IgD-negative memory B cell (primary cell): ENCODE measurements around the gene GLYAT. TPM values are rescaled to one million over a fixed set of nuclear protein-coding genes. Genes with fewer than 3 reads are reported as not detected.

Source experiments
- H3K27ac Mint-ChIP-seq, 3 donors: one replicate each; pipeline ENCODE4 v1.8.0; 2020 to 2022; ENCODE audit warnings: mild to moderate bottlenecking in 3 of 3, mixed read lengths in 3 of 3, moderate library complexity in 1 of 3
- H3K27me3 Mint-ChIP-seq: one replicate; pipeline ENCODE4 v1.8.0; 2021; ENCODE audit warnings: mixed read lengths
- H3K36me3 Mint-ChIP-seq: one replicate; pipeline ENCODE4 v1.8.0; 2020; ENCODE audit warnings: mild to moderate bottlenecking, mixed read lengths
- H3K4me1 Mint-ChIP-seq, 3 donors: one replicate each; pipeline ENCODE4 v1.8.0; 2020 to 2022; ENCODE audit warnings: mixed read lengths in 3 of 3, mild to moderate bottlenecking in 1 of 3
- H3K4me3 Mint-ChIP-seq, 4 donors: one replicate each; pipeline ENCODE4 v1.8.0; 2020 to 2022; ENCODE audit warnings: mild to moderate bottlenecking in 4 of 4, mixed read lengths in 4 of 4, moderate library complexity in 3 of 4
- H3K9me3 Mint-ChIP-seq, 3 donors: one replicate each; pipeline ENCODE4 v1.8.0; 2020 to 2021; ENCODE audit warnings: mixed read lengths in 3 of 3, mild to moderate bottlenecking in 1 of 3
- polyA plus RNA-seq: library from polyadenylated mRNA; unstranded; fragments of 300-500 nt; fragmentation: Illumina TruSeq; gene quantifications from one replicate; pipeline ENCODE4 v1.2.3, GENCODE V29; 2021

Gene GLYAT, protein sequence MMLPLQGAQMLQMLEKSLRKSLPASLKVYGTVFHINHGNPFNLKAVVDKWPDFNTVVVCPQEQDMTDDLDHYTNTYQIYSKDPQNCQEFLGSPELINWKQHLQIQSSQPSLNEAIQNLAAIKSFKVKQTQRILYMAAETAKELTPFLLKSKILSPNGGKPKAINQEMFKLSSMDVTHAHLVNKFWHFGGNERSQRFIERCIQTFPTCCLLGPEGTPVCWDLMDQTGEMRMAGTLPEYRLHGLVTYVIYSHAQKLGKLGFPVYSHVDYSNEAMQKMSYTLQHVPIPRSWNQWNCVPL
- polyA plus RNA-seq: not detected

DNA sequence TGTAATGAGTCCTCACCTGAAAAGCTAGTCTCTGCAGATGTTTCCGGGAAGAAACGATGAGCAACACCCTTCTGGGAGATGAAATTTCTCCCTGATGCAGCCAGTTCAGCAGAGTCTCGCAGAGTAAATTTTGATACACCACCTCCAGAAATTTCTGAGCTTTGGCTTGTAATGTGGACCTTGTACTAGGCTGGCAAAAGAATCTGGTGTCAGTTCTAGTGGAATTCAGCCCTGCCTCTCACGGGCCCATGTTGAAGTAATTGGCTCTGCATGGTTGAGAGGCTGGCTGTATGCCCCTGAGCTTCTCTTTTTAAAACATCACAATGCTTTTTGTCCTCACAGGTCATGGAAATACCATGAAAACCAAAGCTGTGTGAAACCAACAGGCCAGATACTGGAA is at the start of gene GLYAT:
Gene GLYAT, minus strand, starts transcription at position 125 of the 400 bp plus-strand sequence. CDS start 7,447 bp downstream, outside the sequence.
- Mint-ChIP-seq H3K4me1 (peaks cover under 1 to 10% (median 7%) of the 10 kb centered on the region in 3 donors), H3K27me3 (peaks cover 5% of the 10 kb centered on the region), H3K36me3 (peaks cover 1% of the 10 kb centered on the region), H3K4me3 (no peak within 1 kb of the TSS), H3K27ac (no peak within 1 kb of the TSS), H3K9me3 (peaks cover 0 to 1% (median 0%) of the 10 kb centered on the region in 3 donors)

DNA sequence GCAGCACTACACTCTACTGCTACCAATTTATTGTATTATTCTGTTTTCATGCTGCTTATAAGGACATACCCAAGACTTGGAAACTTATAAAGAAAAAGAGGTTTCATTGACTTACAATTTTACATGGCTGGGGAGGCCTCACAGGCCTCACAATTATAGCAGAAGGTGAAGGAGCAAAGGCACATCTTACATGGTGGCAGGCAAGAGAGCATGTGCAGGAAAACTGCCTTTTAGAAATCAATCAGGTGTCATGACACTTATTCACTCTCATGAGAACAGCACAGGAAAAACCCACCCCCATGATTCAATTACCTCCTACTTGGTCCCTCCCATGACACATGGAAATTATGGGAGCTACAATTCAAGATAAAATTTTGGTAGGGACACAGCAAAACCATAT is 49.6 kb upstream of the GLYAT start:
- Mint-ChIP-seq H3K36me3 (no peaks in the 10 kb centered on the region), H3K27ac (no peak overlapping the region), H3K4me3 (no peak overlapping the region), H3K4me1 (no peaks in the 10 kb centered on the region), H3K27me3 (no peaks in the 10 kb centered on the region), H3K9me3 (peaks cover 0 to 3% (median 0%) of the 10 kb centered on the region in 3 donors)

DNA sequence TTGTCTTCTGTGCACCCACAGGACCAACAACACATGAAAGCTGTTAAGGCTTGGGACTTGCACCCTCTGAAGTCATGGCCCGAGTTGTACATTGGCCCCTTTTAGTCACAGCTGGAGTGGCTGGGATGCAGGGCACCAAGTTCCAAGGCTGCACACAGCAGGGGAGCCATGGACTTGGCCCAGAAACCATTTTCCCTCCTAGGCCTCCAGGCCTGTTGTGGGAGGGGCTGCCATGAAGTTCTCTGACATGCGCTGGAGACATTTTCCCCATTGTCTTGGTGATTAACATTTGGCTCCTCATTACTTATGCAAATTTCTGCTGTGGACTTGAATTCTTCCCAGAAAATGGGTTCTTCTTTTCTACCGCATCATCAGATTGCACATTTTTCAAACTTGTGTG is 48.8 kb upstream of the GLYAT start:
- no peak overlapping the region for H3K4me3 Mint-ChIP-seq
- H3K36me3 Mint-ChIP-seq: no peaks in the 10 kb centered on the region

DNA sequence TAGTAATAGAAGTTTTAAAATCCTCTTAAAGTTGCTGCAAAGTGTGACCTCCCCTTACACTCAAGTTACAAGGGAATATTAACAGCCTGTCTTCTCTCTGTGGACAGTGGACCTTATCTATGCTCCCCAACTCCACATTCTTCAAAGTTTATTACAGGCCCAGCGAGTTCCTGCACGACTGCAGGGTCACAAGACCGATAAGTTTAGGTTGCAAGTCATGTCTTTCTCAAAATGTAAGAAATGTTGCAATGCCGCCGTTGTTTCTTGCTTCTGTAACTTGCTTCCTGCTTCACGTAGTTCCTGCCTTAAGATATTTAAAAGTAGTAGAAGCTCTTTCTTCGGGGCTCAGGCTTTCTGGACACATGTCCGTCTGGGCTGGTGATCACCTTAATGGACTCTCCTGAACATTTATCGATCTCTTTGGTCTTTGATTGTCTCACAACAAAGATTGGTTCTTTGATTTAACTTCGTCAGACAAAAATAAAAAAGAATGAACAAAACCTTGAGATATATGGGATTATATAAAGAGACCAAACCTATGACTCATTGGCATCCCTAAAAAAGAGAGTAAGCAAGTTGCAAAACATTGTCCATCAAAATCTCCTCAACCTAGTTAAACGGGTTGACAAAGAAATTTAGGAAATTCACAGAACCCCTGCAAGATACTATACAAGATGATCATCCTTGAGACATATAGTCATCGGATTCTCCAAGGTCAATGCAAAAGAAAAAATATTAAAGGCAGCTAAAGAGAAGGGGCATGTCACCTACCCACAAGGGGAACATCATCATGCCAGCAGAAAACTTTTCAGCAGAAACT is 45.4 kb upstream of the GLYAT start:
- Mint-ChIP-seq H3K27me3 (peaks cover 2% of the 10 kb centered on the region), H3K4me3 (no peak overlapping the region), H3K27ac (no peak overlapping the region), H3K36me3 (peaks cover 2% of the 10 kb centered on the region), H3K9me3 (peaks cover 0 to 3% (median 0%) of the 10 kb centered on the region in 3 donors), H3K4me1 (no peaks in the 10 kb centered on the region)

More for the DNA sequence above, 48.8 kb upstream of the GLYAT start:
- Mint-ChIP-seq H3K27me3 (no peaks in the 10 kb centered on the region), H3K9me3 (peaks cover 0 to 3% (median 0%) of the 10 kb centered on the region in 3 donors), H3K4me1 (no peaks in the 10 kb centered on the region), H3K27ac (no peak overlapping the region)

DNA sequence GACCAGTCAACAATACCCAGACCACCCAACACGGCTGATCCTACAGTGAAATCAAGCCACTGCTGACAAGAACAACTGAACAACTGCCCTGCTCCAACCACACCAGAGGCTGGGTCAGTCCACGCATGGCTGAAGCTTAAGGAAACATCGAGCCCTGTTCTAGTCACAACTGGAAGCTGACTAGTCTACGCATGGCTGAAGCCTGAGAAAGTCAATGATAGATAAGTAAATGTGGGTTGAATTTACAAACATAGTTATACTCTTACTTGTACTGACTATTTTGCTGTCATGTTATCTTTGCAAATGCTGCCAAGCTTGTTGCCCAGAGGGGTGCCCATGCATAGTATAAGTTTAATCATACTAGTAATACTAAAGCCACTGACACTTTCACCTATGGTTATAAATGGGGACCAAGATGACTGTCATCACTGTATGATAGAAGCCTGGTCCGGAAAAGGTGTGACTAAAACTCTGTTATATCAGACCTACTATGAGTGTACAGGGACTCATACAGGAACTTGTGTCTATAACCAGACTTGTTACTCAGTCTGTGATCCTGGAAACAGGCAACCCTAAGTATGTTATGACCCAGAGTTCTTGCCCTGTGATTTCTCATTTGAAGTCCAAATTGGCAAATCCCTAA is 43.4 kb upstream of the GLYAT start:
- Mint-ChIP-seq H3K4me3 (no peak overlapping the region), H3K9me3 (no peaks in the 10 kb centered on the region), H3K27me3 (peaks cover 3% of the 10 kb centered on the region), H3K27ac (no peak overlapping the region), H3K36me3 (peaks cover 2% of the 10 kb centered on the region), H3K4me1 (peaks cover 0 to 5% (median 0%) of the 10 kb centered on the region in 3 donors)

DNA sequence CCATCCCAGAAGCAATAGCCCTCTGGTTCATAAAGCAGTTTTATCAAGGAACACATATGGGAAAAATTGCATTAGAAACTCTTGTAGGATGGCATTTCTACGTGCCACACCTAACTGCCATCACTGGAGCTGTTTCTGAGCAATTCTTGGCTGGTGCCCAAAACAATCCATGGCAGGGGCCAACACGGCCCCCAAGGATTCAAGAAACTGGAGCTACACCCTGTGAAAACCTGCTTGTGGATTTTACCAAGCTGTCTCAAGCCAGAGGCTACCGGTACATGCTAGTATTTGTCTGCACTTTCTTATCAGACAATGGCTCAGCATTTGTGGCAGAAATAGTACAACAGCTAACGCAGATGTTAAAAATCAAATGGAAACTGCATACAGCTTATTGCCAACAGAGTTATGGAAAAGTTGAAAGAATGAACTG is 42.4 kb upstream of the GLYAT start:
- no peaks in the 10 kb centered on the region for H3K9me3 Mint-ChIP-seq

DNA sequence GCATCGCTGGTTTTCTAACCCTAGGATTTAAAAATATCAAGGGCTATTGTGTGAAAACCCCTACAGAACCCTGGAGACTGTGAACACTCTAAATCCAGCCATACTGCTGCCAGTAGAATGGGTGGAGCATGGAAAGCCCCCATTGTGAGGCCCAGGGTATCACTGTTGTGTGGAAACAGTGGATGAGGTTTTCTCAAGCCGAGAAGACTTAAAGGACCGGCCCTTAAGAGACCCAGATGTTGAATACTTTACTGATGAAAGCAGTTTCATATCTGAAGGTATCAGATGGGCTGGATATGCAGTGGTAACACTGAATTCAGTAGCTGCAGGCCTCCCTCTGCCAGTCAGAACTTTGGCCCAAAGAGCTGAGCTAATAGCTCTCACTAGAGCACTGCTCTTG is 41.6 kb upstream of the GLYAT start:
- Mint-ChIP-seq H3K4me1 (peaks cover 0 to 5% (median 0%) of the 10 kb centered on the region in 3 donors), H3K27me3 (peaks cover 3% of the 10 kb centered on the region), H3K9me3 (no peaks in the 10 kb centered on the region)

More for the DNA sequence above, 42.4 kb upstream of the GLYAT start:
- H3K4me3 Mint-ChIP-seq: no peak overlapping the region
- H3K36me3 Mint-ChIP-seq: peaks cover 2% of the 10 kb centered on the region
- no peak overlapping the region for H3K27ac Mint-ChIP-seq
- peaks cover 3% of the 10 kb centered on the region for H3K27me3 Mint-ChIP-seq
- peaks cover 0 to 5% (median 0%) of the 10 kb centered on the region in 3 donors for H3K4me1 Mint-ChIP-seq

DNA sequence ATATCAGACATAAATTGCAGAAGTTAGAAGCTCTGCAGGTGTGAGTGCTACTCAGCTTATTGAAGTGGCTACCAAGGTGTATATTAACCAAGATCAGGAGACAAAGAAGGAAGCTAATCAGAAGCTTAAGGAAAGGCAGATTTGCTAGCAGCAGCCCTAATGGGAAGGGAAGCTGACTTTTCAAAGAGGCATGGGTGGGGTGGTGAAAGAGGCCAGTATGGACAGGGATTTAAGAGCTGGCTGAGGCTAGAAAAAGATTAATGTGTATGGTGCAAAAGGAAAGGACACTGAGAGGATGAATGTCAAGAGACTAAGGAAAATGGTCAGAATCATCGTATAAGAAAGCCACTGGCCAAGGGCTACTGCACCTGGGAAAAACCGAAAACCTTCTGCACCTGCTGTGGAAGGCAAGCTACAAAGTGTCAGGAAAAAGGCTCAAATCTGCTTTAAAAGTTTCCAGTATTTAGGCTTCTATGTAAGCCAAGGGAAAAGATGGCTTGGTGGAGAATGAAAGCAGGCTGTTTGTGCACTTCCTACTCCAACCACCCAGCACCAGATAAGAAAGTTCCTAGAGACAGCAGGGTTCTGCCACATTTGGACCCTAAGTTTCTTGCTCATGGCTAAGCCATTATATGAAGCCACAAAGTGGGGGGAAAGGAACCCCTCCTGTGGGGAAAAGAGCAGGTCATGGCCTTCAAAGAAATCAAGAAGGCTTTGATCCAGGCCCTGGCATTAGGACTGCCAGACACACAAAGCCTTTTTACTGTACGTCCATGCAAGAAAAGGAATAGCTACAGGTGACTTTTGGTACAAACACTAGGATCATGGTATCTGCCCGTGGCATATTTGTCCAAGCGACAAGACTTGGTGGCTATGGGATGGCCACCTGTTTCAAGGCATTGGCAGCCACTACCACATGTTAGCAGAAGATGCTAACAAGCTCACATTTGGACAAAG is 40.9 kb upstream of the GLYAT start:
- Mint-ChIP-seq H3K4me3 (no peak overlapping the region), H3K27ac (no peak overlapping the region), H3K27me3 (peaks cover 3% of the 10 kb centered on the region), H3K36me3 (peaks cover 2% of the 10 kb centered on the region), H3K4me1 (peaks cover 0 to 5% (median 0%) of the 10 kb centered on the region in 3 donors), H3K9me3 (no peaks in the 10 kb centered on the region)

More for the DNA sequence above, 41.6 kb upstream of the GLYAT start:
- Mint-ChIP-seq H3K27ac (no peak overlapping the region), H3K36me3 (peaks cover 2% of the 10 kb centered on the region), H3K4me3 (no peak overlapping the region)

DNA sequence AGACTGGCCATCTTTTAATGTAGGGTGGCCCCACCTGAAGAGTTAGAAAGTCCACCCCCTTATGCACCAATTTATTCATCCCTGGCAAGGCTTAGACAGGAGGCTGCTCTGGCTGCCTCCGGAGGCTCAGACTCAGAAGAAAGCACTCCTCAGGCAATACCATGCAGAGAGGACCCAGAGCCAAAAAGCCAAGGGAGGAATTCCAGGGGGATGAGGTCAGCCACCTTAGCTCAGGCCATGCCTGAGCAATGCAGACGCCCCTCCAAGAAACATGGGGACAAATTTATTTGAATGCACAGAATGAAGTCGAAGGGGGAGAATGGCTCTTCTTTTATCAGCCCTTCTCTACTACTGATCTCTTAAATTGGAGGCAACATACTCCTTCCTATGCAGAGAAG is 39.7 kb upstream of the GLYAT start:
- H3K4me1 Mint-ChIP-seq: peaks cover 0 to 5% (median 0%) of the 10 kb centered on the region in 3 donors
- peaks cover 3% of the 10 kb centered on the region for H3K27me3 Mint-ChIP-seq
- no peak overlapping the region for H3K27ac Mint-ChIP-seq
- H3K4me3 Mint-ChIP-seq: no peak overlapping the region
- H3K9me3 Mint-ChIP-seq: no peaks in the 10 kb centered on the region
- H3K36me3 Mint-ChIP-seq: peaks cover 2% of the 10 kb centered on the region

DNA sequence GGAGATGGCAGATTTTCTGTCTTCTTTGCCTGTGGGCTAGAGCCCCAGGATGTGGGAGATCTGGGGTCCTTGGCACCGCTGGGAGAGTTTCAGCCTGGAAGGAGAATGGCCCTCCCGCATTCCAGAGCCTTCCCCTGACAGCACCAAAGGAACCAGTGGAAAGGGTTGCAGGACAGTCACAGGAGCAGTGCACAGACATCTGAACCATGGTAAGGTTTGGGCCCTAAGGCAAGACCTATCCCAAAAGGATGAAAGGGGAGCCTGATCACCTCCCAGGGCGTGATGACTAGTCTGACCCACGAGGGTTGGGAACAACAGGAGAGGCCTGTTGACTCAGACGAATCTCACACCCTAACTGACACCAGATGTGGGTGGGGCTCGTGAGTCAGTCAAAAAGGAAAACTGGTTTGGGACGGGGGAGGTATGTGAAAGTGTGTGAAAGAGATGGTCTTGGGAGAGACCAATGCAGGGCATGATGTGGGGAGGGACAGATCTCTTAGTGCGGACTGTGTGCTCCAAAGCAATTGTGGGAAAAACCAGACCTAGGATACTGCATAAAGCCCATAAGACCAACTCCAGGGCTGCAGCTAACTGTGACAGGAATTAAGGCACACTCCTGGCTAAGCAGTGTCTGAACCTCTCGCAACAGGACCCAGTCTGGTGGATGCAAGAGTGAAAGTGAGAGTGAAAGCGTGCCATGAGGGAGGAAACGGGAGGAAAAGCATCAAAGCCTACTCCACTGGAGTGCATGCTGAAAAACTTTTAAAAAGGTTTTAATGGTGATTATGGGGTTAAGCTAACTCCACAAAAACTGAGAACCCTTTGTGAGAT is 39.1 kb upstream of the GLYAT start:
- H3K4me1 Mint-ChIP-seq: peaks cover 0 to 5% (median 0%) of the 10 kb centered on the region in 3 donors

DNA sequence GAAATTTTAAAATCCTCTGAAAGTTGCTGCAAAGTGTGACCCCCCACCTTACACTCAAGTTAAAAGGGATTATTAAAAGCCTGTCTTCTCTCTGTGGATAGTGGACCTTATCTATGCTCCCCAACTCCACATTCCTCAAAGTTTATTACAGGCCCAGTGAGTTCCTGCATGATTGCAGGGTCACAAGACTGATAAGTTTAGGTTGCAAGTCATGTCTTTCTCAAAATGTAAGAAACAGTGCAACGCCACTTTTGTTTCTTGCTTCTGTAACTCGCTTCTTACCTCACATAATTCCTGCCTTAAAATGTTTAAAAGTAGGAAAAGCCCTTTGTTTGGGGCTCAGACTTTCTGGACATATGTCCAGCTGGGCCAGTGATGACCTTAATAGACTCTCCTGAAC is 38.4 kb upstream of the GLYAT start:
- Mint-ChIP-seq H3K27ac (no peak overlapping the region), H3K4me3 (no peak overlapping the region), H3K4me1 (peaks cover 0 to 5% (median 0%) of the 10 kb centered on the region in 3 donors), H3K9me3 (no peaks in the 10 kb centered on the region), H3K27me3 (peaks cover 7% of the 10 kb centered on the region), H3K36me3 (peaks cover 2% of the 10 kb centered on the region)

More for the DNA sequence above, 39.1 kb upstream of the GLYAT start:
- H3K36me3 Mint-ChIP-seq: peaks cover 2% of the 10 kb centered on the region
- H3K9me3 Mint-ChIP-seq: no peaks in the 10 kb centered on the region
- H3K4me3 Mint-ChIP-seq: no peak overlapping the region
- no peak overlapping the region for H3K27ac Mint-ChIP-seq
- peaks cover 7% of the 10 kb centered on the region for H3K27me3 Mint-ChIP-seq

DNA sequence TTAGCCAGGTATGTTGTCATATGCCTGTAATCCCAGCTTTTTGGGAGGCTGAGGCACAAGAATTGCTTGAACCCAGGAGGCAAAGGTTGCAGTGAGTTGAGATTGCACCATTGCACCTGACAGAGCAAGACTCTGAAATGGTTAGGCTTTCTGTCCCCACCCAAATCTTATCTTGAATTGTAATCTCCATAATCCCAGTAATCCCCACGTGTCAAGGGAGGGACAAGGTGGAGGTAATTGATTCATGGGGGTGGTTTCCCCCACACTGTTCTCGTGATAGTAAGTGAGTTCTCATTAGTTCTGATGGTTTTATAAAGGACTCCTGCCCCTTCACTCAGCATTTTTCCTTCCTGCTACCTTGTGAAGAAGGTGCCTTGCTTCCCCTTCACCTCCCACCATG is 37.6 kb upstream of the GLYAT start:
- H3K4me3 Mint-ChIP-seq: no peak overlapping the region
- peaks cover 7% of the 10 kb centered on the region for H3K27me3 Mint-ChIP-seq
- peaks cover 2% of the 10 kb centered on the region for H3K36me3 Mint-ChIP-seq
- H3K9me3 Mint-ChIP-seq: no peaks in the 10 kb centered on the region
- no peak overlapping the region for H3K27ac Mint-ChIP-seq
- H3K4me1 Mint-ChIP-seq: peaks cover 0 to 5% (median 0%) of the 10 kb centered on the region in 3 donors

DNA sequence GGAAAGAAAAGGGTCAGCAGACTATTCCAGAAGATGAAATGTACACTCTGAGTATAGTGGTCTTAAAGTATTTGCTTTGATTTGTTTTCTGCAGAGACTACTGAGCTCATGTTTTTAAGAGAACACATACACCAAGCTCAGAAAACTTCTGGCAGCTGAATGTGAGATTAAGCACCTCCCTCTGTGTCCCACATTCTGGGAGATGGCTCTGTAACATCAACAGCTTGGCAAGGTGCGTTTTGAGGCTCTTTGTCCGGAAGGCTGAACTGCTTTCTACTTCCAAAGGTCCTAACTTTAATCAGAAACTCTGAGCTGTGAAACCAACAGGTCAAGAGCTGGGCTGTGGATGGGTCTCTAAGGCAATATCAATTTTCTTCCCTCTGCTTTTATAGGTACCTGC is 36.4 kb upstream of the GLYAT start:
- Mint-ChIP-seq H3K36me3 (peaks cover 4% of the 10 kb centered on the region), H3K27ac (no peak overlapping the region), H3K4me1 (peaks cover 0 to 5% (median 0%) of the 10 kb centered on the region in 3 donors), H3K27me3 (peaks cover 7% of the 10 kb centered on the region), H3K9me3 (peaks cover 0 to 2% (median 0%) of the 10 kb centered on the region in 3 donors), H3K4me3 (no peak overlapping the region)
